Epidermal melanocyte (primary cell): ENCODE results near the gene PTPN14.
A peak's percentile ranks its signal among the peaks of the same experiment; 100 is the strongest.

Experiments
- DNase-seq: peaks from one replicate; pipeline ENCODE4 v3.0.0; 2011; ENCODE audit warnings: low spot score; ENCODE audit not compliant: insufficient read length

The PTPN14 gene

GRCh38 chr1:214569357-214570004 is 18.1 kb upstream of the PTPN14 start:
- DNase-seq: no peak

GRCh38 chr1:214568328-214568727 is 16.9 kb upstream of the PTPN14 start:
- no peak for DNase-seq

DNA sequence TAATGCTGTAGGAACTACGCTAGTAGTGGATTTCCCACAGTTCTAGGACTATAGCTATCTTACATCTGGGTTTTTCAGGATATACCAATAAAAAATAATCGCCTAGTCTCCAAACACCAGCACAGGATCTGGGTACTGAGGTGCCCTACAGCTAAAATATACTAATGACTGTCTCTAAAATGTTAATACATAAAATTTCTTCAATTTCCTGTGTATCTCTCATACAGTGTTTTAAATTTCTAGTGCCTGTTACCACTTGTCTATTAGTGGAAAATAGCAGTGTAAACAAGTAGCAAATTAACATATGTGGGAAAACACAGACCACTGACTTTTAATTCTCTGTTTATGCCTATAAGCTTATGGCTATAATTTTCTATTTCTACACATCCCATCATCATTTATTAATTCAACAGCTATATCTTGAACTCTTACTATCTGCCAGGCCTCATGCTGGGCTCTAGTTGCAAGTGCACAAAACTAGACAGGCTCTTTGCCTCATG is 16.1 kb upstream of the PTPN14 start:
- no peak for DNase-seq

DNA sequence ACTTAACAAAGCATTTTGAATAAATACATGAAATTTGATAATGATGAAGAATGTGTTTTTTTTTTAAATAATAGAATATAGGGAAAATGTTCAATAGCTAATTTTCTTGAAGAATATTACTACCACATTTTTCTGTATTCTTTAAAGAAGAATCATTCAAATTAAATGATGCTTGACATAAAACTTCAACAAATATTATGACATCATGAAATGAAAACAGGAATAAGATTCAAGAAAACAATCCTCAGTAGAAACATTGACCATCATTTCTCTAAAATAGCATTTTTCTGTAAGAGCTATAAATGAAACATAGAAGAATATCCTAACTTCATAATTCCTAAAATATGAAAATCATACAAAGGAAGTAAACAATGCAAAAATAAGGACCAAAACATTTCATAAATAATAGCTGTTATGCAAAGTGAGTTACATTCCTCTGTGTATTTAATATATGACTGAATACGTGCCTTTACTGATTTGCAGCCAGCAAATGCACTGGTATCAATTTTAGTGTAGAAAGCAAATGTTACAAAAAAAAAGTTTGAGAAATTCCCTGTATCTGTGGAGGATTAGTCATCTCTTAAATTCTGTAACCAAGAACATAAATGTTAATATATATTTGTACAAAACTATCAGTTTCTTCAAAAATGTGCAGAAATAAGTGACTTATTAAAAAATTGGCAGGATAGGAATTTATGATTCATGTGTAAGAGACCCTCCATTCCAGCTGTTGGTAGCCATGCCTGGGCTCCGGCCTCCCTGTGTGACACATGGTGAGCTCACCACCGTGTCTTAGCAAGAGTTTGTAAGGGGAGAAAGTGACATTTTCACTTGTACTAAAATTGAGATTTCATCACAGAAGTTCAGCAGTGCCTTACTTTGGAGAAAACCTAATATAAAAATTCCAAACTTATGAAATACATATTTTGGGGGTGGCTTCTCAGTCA is 15.0 kb upstream of the PTPN14 start:
- DNase-seq: no peak

- no peak for DNase-seq
Measured at GRCh38 chr1:214565310-214565709, 13.9 kb upstream of the PTPN14 start.

GRCh38 chr1:214563881-214564280 is 12.5 kb upstream of the PTPN14 start:
- DNase-seq: no peak

DNA sequence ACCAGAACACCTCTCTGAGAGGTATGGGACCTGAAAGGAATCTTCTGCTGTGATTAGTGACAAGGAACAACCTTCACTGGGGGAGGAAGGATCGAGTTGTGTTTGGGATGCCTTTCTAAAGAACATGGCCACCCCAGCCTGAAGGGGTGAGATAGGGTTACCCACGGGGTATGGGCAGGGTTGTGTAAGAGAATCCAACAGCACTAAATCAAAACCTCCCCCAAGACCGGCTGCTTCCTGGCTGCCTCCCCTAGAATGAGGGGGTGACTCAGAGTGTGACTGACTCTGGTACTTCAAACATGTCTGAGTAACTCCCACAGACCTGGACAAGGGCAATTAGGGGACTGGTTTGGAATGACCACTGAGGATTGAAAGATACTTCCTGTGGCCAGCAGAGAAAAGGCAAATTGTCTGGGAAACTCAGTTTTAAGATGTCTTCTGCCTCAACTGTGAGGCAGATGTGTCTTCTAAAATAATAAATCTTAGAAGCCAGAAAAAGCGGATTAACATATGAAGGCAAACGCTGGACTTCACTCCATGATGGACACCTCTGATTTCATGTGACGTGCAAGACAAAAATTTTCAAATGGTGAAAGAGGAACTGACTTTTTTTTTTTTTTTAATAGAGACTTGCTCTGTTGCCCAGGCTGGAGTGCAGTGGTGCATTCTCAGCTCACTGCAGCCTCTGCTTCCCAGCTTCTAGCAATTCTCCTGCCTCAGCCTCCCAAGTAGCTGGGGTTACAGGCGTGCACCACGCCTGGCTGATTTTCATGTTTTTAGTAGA is 6.7 kb upstream of the PTPN14 start:
- DNase-seq: no peak

DNA sequence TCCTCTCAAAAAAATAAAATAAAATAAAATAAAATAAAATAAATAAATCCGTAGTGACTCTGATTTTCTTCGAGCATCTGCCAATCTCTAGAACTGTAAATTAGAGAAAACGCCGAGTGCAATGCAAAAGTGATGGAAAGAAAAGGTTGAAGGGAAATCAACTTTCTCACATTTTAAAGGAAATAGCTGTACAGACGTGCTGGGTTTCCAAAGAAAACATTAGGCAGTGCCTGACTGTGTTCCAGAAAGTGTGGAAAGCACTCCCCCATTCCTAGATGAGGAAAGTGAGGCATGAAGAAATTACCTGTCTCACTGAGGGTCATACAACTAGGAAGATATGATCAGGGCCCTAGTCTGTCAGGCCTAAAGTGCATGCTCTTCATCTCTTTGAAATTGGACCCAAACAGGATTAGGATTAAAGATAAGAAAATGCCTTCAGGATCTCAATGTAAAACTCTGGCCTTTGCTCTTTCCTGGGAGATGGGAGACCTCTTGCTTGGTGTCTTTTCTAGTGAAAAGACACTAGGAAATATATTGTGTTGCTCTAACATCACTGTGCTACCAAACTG is 1.8 kb upstream of the PTPN14 start:
- DNase-seq: no peak

GRCh38 chr1:214552174-214552608 is 789 bp upstream of the PTPN14 start:
- peak; percentile 55 for DNase-seq

GRCh38 chr1:214550857-214551435 is 456 bp downstream of the PTPN14 start:
- DNase-seq: no peak

GRCh38 chr1:214550013-214550856 is 1.2 kb downstream of the PTPN14 start:
- DNase-seq: no peak

- no peak for DNase-seq
Measured at GRCh38 chr1:214549604-214550003, 1.8 kb downstream of the PTPN14 start.

DNA sequence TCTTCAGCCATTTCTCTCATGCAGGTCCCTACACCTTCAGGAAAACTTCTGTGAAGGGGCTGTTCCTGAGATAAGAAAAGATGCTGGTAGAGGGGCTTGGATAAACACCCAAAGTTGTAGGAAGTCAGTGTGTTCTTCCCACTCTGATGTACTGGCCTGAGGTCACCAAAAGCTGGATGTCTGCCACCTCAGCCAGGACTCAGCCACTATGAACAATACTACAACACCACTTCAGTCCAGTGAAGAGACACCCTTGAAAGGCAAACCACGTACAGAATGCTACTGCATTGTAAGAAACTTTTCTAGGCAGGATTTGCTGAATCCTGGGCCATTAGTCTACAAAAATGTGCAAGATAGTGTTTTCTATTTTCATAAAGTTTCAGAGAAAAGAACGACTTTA is 2.4 kb downstream of the PTPN14 start:
- no peak for DNase-seq

DNA sequence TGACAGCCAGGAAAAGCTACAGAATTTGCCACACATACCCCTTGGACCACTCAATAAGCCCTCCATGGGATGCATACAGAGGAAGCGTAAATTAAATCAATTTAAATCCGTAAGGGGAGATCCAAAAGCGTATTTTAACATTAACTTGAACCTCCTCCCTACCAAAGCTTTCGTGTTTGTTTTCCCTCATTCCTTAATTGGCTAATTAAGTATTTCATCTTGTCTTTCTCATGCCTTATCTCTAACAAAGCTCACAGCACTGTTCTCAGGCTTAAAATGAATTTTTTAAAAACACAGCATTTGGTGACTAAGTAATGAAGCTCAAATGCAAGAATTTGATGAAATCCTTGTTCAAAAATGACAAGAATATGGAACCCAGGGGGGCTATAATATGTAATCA is 3.1 kb downstream of the PTPN14 start:
- no peak for DNase-seq

GRCh38 chr1:214547747-214548146 is 3.7 kb downstream of the PTPN14 start:
- DNase-seq: no peak

- DNase-seq: no peak
Measured at GRCh38 chr1:214546886-214547641, 4.3 kb downstream of the PTPN14 start.

DNA sequence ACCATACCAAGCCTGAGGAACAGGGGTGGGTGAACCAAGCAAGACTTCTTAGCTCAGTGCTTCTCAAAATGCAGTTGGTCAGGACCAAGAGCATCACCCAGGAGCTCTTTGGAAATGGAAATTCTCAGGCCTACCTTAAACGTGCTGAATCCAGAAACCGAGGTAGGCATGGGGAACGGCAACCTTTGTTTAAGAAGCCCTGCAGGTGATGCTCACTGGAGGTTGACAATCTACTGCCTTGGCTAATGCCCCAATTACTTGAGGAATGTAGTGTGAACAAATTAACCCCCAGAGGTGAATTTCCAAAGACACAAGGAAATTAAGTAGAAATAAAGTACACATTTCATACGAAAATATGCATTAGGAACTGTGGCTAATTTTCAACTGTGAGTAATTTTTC is 5.3 kb downstream of the PTPN14 start:
- DNase-seq: no peak

- DNase-seq: no peak
Measured at GRCh38 chr1:214545293-214545692, 6.1 kb downstream of the PTPN14 start.

DNA sequence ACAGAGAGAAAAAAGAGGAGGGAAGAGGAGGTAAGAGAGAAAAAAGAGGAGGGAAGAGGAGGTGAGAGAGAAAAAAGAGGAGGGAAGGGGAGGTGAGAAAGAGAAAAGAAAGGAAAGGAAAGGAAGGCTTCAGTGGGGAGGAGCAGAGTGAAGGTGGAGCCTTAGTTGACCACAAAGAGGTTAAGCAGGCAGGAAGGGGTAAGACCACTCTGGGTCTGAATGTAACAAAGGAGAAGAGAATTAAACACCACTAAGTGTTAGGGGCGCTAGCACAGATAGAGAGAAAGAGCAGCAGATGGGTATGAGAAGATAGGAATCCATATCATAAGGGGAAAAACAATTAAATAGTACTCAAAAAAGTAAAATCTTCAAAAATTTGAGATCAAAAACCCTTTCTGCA is 6.6 kb downstream of the PTPN14 start:
- DNase-seq: no peak
